Stomach (tissue), 9 donors: Measurements from ENCODE around the gene UNC5A. TPM values are rescaled to one million over a fixed set of nuclear protein-coding genes. Genes with fewer than 3 reads are reported as not detected.

Experiments used
- DNase-seq, 2 donors: peaks; one replicate each; pipeline versions ENCODE4 v3.0.0 to v3.0.0-alpha.2; 2013 to 2019
- H3K27ac ChIP-seq, 5 donors: fragments of 200-600 bp in 4 of 5; sonication (generic) in 4 of 5; one replicate each; pipeline ENCODE4 v1.5.1; 2013 to 2019; ENCODE audit warnings: mild to moderate bottlenecking in 1 of 5, moderate library complexity in 1 of 5
- H3K27me3 ChIP-seq, 3 donors: fragments of 200-600 bp; sonication (generic); one replicate each; pipeline ENCODE4 v1.5.1; 2017 to 2019; ENCODE audit warnings: mixed run types in 1 of 3
- H3K36me3 ChIP-seq, 4 donors: fragments of 200-600 bp; sonication (generic); 1 replicate in 3 of 4; 2 replicates in 1 of 4; pipeline ENCODE4 v1.5.1; 2016 to 2019
- H3K4me1 ChIP-seq, 4 donors: fragments of 200-600 bp; sonication (generic); one replicate each; pipeline ENCODE4 v1.5.1; 2016 to 2019
- H3K4me3 ChIP-seq, 4 donors: fragments of 200-600 bp; sonication (generic) in 3 of 4; one replicate each; pipeline ENCODE4 v1.5.1; 2016 to 2019; ENCODE audit warnings: mild to moderate bottlenecking in 1 of 4
- H3K9me3 ChIP-seq, 4 donors: fragments of 200-600 bp; sonication (generic); one replicate each; pipeline ENCODE4 v1.5.1; 2016 to 2019
- EP300 ChIP-seq: sonication (generic); formaldehyde crosslinking; IDR thresholded peaks from one replicate; pipeline ENCODE4 v1.6.1; 2017; ENCODE audit warnings: antibody characterized with exemption
- POLR2A ChIP-seq, 4 donors: fragments of 450-650 bp; IDR thresholded peaks; one replicate each; pipeline ENCODE4 v1.6.1; 2016; ENCODE audit warnings: antibody characterized with exemption in 4 of 4, control low read depth in 2 of 4, mild to moderate bottlenecking in 1 of 4, moderate library complexity in 1 of 4
- POLR2AphosphoS5 ChIP-seq, 3 donors: sonication (generic); formaldehyde crosslinking; IDR thresholded peaks; one replicate each; pipeline ENCODE4 v1.6.1; 2016; ENCODE audit warnings: antibody characterized with exemption in 3 of 3
- WGBS, 5 donors: extraction: QIAGEN DNeasy Blood & Tissue Kit in 3 of 5; methylation state at CpG; one replicate each; pipeline versions ENCODE4 v1.1.5 to v1.1.7; 2013 to 2018; 5-methylcytosine and 5-hydroxymethylcytosine counted together
- intact Hi-C: fragments of 100-400 bp; cut with DNase I; formaldehyde crosslinking; loops from one replicate; pipeline ENCODE4 v1.15.1; 2023; ENCODE audit warnings: low total_unique reads
- polyA plus RNA-seq, 3 donors: library from polyadenylated mRNA; stranded (reverse); fragments of 200-250 nt; gene quantifications; one replicate each; pipeline ENCODE4 v1.2.3, GENCODE V29; 2013
- total RNA-seq, 5 donors: library from RNA; depleted of rRNA; stranded (reverse); fragments of >200 nt; gene quantifications; one replicate each; pipeline versions ENCODE4 v1.1.0 to v1.2.3, GENCODE V29; 2014 to 2016
- TF ChIP-seq, protein P1 (sequence below), 7 experiments: fragments of 450-650 bp in 4 of 7; fragments of 200-600 bp in 3 of 7; sonication (generic) in 3 of 7; IDR thresholded peaks; one replicate each; pipeline ENCODE4 v1.5.1; 2016 to 2019; ENCODE audit warnings: antibody characterized with exemption in 7 of 7, control low read depth in 2 of 7, mild to moderate bottlenecking in 1 of 7
- donor health status: healthy with polysubstance abuse.
- donor health status: Bipolar disorder and iron deficiency.
- donor health status: healthy.

The UNC5A gene
- total and polyA plus RNA-seq, 8 donors, result 0.08 to 0.72 (median 0.46) TPM; not detected in 4

DNA sequence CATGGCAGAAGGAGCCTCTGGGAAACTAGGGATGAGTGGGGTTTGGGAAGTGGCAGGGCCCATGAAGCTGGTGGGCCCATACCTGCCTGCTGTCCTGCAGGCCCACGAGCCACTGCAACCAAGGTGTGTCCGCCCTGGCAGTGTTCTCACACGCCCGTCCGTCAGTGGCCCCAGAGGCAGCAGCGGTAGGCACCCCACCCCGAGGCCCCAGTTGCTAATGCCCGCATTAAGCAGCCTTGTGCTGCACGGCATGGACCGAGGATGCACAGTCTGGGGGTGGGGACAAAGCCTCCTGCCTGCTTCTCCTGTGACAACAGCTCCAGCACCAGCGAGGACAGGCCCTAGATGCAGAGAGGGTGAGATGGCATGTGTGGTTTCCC, 47.5 kb downstream of the UNC5A start:
- DNase-seq, result no peak
- 67 to 76% (median 70%) methylated on average over 5 to 11 of the region's 11 CpGs for WGBS, 5 donors
- H3K27me3 ChIP-seq, result peaks cover 0 to 88% (median 41%) of the 10 kb centered on the region in 3 donors

GRCh38 chr5:176859916-176860315, 49.6 kb downstream of the UNC5A start:
- DNase-seq, result no peak
- H3K9me3 ChIP-seq, result no peaks in the 10 kb centered on the region
- H3K27ac ChIP-seq, result no peak overlapping the region
- H3K4me3 ChIP-seq, result no peak overlapping the region
- 44 to 59% (median 54%) methylated on average over 7 to 10 of the region's 10 CpGs for WGBS, 5 donors
- H3K36me3 ChIP-seq, result no peaks in the 10 kb centered on the region
- no peaks in the 10 kb centered on the region for H3K4me1 ChIP-seq
- intact Hi-C loops, result no loop called here
- TF ChIP-seq POLR2A (IDR thresholded peaks at IDR 0.05) (no peak), EP300 (no peak), POLR2AphosphoS5 (IDR thresholded peaks at IDR 0.05) (no peak)
- TF ChIP-seq, protein P1, sequence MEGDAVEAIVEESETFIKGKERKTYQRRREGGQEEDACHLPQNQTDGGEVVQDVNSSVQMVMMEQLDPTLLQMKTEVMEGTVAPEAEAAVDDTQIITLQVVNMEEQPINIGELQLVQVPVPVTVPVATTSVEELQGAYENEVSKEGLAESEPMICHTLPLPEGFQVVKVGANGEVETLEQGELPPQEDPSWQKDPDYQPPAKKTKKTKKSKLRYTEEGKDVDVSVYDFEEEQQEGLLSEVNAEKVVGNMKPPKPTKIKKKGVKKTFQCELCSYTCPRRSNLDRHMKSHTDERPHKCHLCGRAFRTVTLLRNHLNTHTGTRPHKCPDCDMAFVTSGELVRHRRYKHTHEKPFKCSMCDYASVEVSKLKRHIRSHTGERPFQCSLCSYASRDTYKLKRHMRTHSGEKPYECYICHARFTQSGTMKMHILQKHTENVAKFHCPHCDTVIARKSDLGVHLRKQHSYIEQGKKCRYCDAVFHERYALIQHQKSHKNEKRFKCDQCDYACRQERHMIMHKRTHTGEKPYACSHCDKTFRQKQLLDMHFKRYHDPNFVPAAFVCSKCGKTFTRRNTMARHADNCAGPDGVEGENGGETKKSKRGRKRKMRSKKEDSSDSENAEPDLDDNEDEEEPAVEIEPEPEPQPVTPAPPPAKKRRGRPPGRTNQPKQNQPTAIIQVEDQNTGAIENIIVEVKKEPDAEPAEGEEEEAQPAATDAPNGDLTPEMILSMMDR (IDR thresholded peaks at IDR 0.05), result no peak
- peaks cover 0 to 88% (median 57%) of the 10 kb centered on the region in 3 donors for H3K27me3 ChIP-seq

More for the DNA sequence above, 47.5 kb downstream of the UNC5A start:
- Histone ChIP-seq H3K27ac (no peak overlapping the region), H3K9me3 (no peaks in the 10 kb centered on the region), H3K4me1 (no peaks in the 10 kb centered on the region), H3K36me3 (no peaks in the 10 kb centered on the region), H3K4me3 (no peak overlapping the region)
- intact Hi-C loops, result no loop called here
- no peak for TF ChIP-seq POLR2A (IDR thresholded peaks at IDR 0.05)

- no peaks in the 10 kb centered on the region for H3K4me1 ChIP-seq
- DNase-seq, result no peak
- 70 to 79% (median 73%) methylated on average over 11 of the region's 11 CpGs for WGBS, 5 donors
- H3K36me3 ChIP-seq, result no peaks in the 10 kb centered on the region
- H3K27ac ChIP-seq, result no peak overlapping the region
- H3K9me3 ChIP-seq, result no peaks in the 10 kb centered on the region
- H3K27me3 ChIP-seq, result peaks cover 0 to 88% (median 59%) of the 10 kb centered on the region in 3 donors
- TF ChIP-seq POLR2A (IDR thresholded peaks at IDR 0.05) (no peak), POLR2AphosphoS5 (IDR thresholded peaks at IDR 0.05) (no peak), EP300 (no peak)
- TF ChIP-seq, protein P1 (IDR thresholded peaks at IDR 0.05), result no peak
- intact Hi-C loops, result no loop called here
- no peak overlapping the region for H3K4me3 ChIP-seq
Measured at GRCh38 chr5:176860381-176860780, 50.0 kb downstream of the UNC5A start.

DNA sequence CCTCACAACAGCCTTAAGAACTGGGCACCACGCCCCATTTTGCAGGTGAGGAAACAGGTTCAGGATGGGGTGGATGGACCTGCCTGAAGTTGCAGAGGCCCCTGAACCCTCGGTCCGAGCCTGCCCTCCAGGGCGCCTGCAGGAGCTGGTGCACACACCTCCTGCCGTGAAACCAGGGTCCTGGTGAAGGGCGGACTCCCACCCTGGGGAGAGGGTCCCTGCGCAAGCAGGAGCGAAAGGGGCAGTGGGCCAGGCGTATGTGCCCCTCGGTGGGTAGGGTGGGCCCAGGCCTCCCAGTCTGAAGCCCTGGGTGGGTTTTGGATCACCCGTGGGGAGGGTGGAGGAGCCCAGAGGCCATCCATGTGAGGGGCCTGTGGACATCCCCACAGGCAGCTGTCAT, 50.9 kb downstream of the UNC5A start:
- Histone ChIP-seq H3K27ac (no peak overlapping the region), H3K27me3 (peaks cover 0 to 88% (median 59%) of the 10 kb centered on the region in 3 donors), H3K36me3 (no peaks in the 10 kb centered on the region), H3K9me3 (no peaks in the 10 kb centered on the region), H3K4me3 (no peak overlapping the region), H3K4me1 (no peaks in the 10 kb centered on the region)
- intact Hi-C loops, result no loop called here
- 75 to 87% (median 83%) methylated on average over 7 to 11 of the region's 11 CpGs for WGBS, 5 donors
- TF ChIP-seq, protein P1 (IDR thresholded peaks at IDR 0.05), result no peak
- no peak for TF ChIP-seq POLR2A (IDR thresholded peaks at IDR 0.05)
- no peak for TF ChIP-seq POLR2AphosphoS5 (IDR thresholded peaks at IDR 0.05)
- TF ChIP-seq EP300, result no peak
- DNase-seq, result no peak

- Histone ChIP-seq H3K27me3 (peaks cover 0 to 88% (median 71%) of the 10 kb centered on the region in 3 donors), H3K36me3 (no peaks in the 10 kb centered on the region), H3K27ac (no peak overlapping the region), H3K4me1 (no peaks in the 10 kb centered on the region), H3K9me3 (no peaks in the 10 kb centered on the region), H3K4me3 (no peak overlapping the region)
- 53 to 64% (median 58%) methylated on average over 18 to 28 of the region's 28 CpGs for WGBS, 5 donors
- intact Hi-C loops, result no loop called here
- DNase-seq, result no peak
- TF ChIP-seq POLR2A (IDR thresholded peaks at IDR 0.05) (no peak), EP300 (no peak), POLR2AphosphoS5 (IDR thresholded peaks at IDR 0.05) (no peak)
- TF ChIP-seq, protein P1 (IDR thresholded peaks at IDR 0.05), result no peak
Measured at GRCh38 chr5:176862330-176862995, 52.1 kb downstream of the UNC5A start.
